ENCODE results near the gene LYG1. TPM values are rescaled to one million over a fixed set of nuclear protein-coding genes. Genes with fewer than 3 reads are reported as not detected.
"Not testable (repeated sequence)": the region's sequence is repeated elsewhere in the genome, so short reads cannot be mapped to it uniquely, and the experiment has no call there.

LYG1 gene
- total RNA-seq (ENCODE audit: low replicate concordance), result 1.6 and 2.1 TPM in 2 replicates
- long read RNA-seq, partial matches to known transcripts, result 0 of 4 reads
- long read RNA-seq, other reads (novel, unspliced or antisense), result 4 of 4 reads

DNA sequence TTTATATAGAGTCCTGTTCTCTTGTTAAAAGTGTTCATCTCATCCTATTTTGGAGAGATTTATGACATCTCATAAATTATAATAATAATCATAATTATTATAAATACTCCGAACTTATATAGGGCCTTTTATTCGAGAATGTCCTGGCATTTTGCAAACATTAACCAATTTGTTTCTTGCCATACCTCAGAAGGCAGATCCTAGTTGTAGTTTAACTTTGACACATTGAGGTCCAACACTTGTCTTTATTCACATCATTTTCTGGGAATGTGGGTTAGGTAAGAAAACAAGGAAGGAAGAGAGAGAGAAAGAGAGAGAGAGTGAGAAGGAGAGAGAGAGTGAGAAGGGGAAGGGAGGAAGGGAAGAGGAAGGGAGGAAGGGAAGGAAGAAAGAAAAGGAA, at the start of gene LYG1:
TSS of gene LYG1 (minus strand) at position 101 of the 400 bp plus-strand sequence. CDS start 5,527 bp downstream, outside the sequence.
- not testable (repeated sequence) for H3K9me3 Mint-ChIP-seq; H3K4me3 Mint-ChIP-seq; H3K36me3 Mint-ChIP-seq; H3K4me1 Mint-ChIP-seq (ENCODE audit: unreplicated experiment); H3K27ac Mint-ChIP-seq; H3K27me3 Mint-ChIP-seq; DNase-seq (ENCODE audit: extremely low spot score, unreplicated experiment)

GRCh38 chr2:99350194-99350593, 49.2 kb upstream of the LYG1 start:
- peaks cover 6% of the 10 kb centered on the region for H3K4me1 Mint-ChIP-seq (ENCODE audit: unreplicated experiment)
- peak overlapping the region; percentile 5 for H3K27ac Mint-ChIP-seq

DNA sequence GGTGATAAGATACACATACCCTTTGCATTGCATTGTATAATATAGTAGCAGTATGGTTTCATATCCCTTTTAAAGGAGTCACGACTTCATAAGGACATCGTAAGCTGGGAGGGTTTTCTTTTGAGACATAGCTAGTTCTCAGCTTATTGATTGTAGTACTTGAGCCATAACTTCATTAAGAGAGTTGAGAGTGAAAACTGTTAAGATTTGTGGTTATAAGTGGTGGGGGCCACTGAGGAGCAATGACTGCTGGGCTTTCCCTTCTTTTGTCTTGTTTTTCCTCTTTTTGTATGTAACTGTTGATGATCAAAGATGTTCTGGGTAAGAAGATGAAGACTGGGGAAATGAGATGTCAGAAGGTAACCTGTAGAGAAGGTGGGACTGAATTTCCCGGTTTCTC, 47.2 kb upstream of the LYG1 start:
- H3K4me3 Mint-ChIP-seq, result no peak overlapping the region

More at GRCh38 chr2:99350194-99350593, 49.2 kb upstream of the LYG1 start:
- no peak for TF ChIP-seq CTCF (conservative IDR thresholded peaks at IDR 0.05)
- no peak for DNase-seq (ENCODE audit: extremely low spot score, unreplicated experiment)
- Mint-ChIP-seq H3K9me3 (no peaks in the 10 kb centered on the region), H3K36me3 (peaks cover 9% of the 10 kb centered on the region), H3K4me3 (no peak overlapping the region), H3K27me3 (no peaks in the 10 kb centered on the region)

GRCh38 chr2:99346218-99346617, 45.2 kb upstream of the LYG1 start:
- no peak overlapping the region for H3K4me3 Mint-ChIP-seq
- H3K9me3 Mint-ChIP-seq, result no peaks in the 10 kb centered on the region
- H3K27me3 Mint-ChIP-seq, result no peaks in the 10 kb centered on the region
- H3K4me1 Mint-ChIP-seq (ENCODE audit: unreplicated experiment), result peaks cover 6% of the 10 kb centered on the region
- no peak for TF ChIP-seq CTCF (conservative IDR thresholded peaks at IDR 0.05)
- no peak for DNase-seq (ENCODE audit: extremely low spot score, unreplicated experiment)
- H3K36me3 Mint-ChIP-seq, result no peaks in the 10 kb centered on the region
- H3K27ac Mint-ChIP-seq, result no peak overlapping the region

More for the DNA sequence above, 47.2 kb upstream of the LYG1 start:
- no peak overlapping the region for H3K27ac Mint-ChIP-seq
- no peaks in the 10 kb centered on the region for H3K9me3 Mint-ChIP-seq
- H3K27me3 Mint-ChIP-seq, result no peaks in the 10 kb centered on the region
- H3K4me1 Mint-ChIP-seq (ENCODE audit: unreplicated experiment), result peaks cover 6% of the 10 kb centered on the region
- DNase-seq (ENCODE audit: extremely low spot score, unreplicated experiment), result no peak
- no peaks in the 10 kb centered on the region for H3K36me3 Mint-ChIP-seq
- no peak for TF ChIP-seq CTCF (conservative IDR thresholded peaks at IDR 0.05)

GRCh38 chr2:99345446-99345845, 44.4 kb upstream of the LYG1 start:
- not testable (repeated sequence) for H3K27me3 Mint-ChIP-seq; DNase-seq (ENCODE audit: extremely low spot score, unreplicated experiment); H3K4me3 Mint-ChIP-seq; H3K9me3 Mint-ChIP-seq; H3K36me3 Mint-ChIP-seq; H3K27ac Mint-ChIP-seq; H3K4me1 Mint-ChIP-seq (ENCODE audit: unreplicated experiment)

- no peaks in the 10 kb centered on the region for H3K27me3 Mint-ChIP-seq
- TF ChIP-seq CTCF (conservative IDR thresholded peaks at IDR 0.05), result no peak
- no peak for DNase-seq (ENCODE audit: extremely low spot score, unreplicated experiment)
- H3K4me3 Mint-ChIP-seq, result no peak overlapping the region
- no peak overlapping the region for H3K27ac Mint-ChIP-seq
- peaks cover 14% of the 10 kb centered on the region for H3K4me1 Mint-ChIP-seq (ENCODE audit: unreplicated experiment)
- H3K36me3 Mint-ChIP-seq, result no peaks in the 10 kb centered on the region
- H3K9me3 Mint-ChIP-seq, result no peaks in the 10 kb centered on the region
Observed at GRCh38 chr2:99342536-99342935, 41.5 kb upstream of the LYG1 start.
